Measurements from ENCODE around the gene DNAAF1.

DNAAF1 gene

DNA sequence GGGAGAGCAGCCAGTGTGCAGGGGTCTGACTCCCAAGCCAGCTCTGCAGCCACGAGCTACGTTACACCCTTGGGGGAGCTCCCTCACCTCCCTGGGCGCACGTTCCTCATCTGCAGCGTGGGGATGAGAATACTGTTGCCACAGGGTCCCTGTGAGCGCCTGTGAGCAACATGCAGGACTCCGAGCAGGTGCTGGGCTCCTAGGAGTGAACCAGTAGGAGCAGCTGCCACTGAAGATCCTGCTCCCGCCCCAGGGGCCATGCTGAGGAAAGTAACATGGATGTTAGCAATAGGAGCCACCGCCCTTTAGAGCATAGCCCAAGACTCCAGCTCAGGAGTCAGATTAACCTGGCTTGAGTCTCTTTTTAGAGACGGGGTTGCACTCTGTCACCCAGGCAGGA is 15.9 kb downstream of the DNAAF1 start:
- no peak for DNase-seq (ENCODE audit: low spot score)

DNA sequence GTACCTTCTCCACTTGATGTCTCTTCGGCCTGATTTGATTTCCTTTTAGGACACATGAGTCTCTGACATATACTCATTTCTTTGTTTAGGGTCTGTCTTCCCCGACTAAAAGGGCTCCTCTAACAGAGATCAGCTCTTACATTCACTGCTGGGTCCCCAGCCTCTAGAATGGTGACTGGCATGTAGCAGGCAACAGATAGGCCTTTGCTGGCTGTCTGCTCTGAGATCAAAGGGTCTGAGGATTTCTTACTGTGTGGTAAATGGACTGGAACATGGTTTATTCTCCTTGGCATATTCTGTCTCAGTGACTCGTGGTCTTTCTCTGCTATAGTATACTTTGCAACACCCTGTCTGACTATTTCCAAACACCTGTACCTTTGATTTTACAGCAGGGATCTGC is 16.7 kb downstream of the DNAAF1 start:
- DNase-seq (ENCODE audit: low spot score): no peak

- no peak for DNase-seq (ENCODE audit: low spot score)
Measured at GRCh38 chr16:84165746-84166145, 20.6 kb downstream of the DNAAF1 start.

GRCh38 chr16:84166796-84167695 is 21.9 kb downstream of the DNAAF1 start:
- DNase-seq (ENCODE audit: low spot score): no peak

- no peak for DNase-seq (ENCODE audit: low spot score)
Measured at GRCh38 chr16:84169765-84170310, 24.7 kb downstream of the DNAAF1 start.

GRCh38 chr16:84174396-84174795 is 29.3 kb downstream of the DNAAF1 start:
- DNase-seq (ENCODE audit: low spot score): no peak

- DNase-seq (ENCODE audit: low spot score): peak; percentile 85
Measured at GRCh38 chr16:84175350-84176081, 30.4 kb downstream of the DNAAF1 start.

DNA sequence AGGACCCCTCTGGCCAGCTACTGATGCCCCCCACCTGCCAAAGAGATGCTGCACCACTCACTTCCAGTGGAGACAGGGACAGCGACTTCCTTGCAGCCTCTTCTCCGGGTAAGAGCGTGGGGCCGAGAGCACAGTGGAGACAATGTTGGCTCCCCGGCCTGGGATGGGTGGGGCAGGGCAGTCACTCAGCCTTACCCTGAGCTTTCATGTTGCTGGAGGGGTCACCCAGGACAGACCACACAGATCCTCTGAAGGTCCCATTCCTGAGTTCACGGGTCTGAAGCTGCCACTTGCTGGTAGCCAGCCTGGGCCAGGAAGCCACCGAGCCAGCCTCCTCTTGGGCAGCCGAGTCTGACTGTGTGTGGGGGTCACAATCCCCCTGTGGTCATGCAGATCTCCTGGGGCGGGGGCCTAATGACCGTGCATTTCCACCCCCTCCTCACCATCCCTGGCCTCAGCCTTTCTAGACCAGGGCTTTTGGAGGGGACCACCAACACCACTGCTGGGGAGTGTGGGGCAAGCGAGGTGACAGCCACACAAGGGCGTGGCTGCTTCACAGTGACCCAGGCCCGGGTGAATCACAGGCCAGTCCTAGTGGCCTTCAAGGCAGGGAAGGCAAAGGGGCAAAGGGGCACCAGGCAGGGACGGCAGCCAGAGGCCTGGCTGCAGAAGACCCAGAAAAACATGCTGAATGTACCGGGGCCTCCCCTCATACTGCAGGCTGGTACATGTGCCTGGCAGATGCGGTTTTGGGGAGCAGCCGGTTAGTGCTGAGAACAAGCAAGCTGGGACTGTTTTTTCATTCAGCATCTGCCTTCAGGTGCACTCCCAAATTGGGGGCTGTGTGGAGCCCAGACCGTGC is 31.3 kb downstream of the DNAAF1 start:
- DNase-seq (ENCODE audit: low spot score): no peak

- peak; percentile 32 for DNase-seq (ENCODE audit: low spot score)
Measured at GRCh38 chr16:84177741-84178073, 32.6 kb downstream of the DNAAF1 start.

DNA sequence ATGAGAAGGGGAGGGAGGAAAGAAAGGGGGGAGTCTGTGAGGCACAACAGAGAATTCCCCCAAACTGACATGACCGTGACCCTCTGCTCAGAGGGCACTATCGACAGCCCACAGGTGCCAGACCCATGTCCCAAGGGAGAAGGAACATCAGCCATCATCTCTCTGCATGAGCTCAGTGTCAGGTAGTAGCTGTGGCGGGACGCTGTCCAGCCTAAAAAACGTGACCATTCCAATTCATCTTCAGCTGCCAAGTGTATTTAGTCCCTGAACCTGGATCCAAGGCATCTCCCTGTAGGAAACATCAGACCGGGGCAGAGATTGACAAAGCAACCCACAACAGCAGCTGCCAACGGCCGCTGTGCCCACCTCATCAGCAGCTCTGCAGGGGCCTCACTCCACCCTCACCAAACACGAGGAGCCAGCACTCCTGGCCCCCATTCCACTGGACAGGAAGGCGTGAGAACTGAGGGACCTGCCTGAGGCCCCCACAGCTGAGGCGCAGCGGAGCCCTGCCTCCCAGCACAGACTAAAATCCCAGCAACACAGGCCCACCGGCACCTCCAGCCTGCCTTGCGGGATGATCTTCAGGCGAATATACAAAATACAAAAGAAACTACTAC is 33.1 kb downstream of the DNAAF1 start:
- no peak for DNase-seq (ENCODE audit: low spot score)

DNA sequence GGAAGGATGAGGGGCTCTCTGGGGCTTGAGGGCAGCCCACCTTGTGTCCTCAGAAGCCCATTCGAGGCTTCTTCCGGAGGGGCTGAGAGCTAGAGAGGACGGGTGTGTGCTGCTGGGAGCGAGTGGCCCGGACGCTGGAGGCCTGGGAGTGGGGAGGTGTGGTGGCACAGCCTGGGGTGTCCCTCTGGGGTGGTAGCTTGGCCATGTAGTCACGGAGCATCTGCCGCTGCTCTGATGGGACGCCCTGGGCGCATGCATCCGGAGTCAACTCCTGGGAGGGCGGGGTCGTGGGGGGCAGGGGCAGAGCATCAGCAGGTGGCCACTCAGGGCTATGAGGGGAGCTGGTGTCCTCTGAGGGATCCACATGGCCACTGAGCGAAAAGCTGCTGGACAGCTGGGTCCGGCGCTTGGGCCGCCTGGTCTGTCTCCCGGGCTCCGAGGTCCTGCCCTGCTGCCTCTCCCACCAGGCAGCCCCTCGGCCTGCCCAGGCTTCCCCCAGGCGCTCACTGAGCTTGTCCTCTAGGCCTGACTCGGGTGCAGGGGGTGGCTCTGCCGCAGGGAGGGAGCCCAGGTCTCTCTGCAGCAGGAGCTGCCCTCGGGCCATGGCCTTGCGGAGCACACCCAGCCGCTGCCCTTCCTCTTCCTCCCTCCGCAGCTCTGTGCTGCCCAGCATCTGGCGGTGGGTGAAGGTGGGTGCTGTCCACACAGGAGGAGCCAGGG is 33.9 kb downstream of the DNAAF1 start:
- no peak for DNase-seq (ENCODE audit: low spot score)

DNA sequence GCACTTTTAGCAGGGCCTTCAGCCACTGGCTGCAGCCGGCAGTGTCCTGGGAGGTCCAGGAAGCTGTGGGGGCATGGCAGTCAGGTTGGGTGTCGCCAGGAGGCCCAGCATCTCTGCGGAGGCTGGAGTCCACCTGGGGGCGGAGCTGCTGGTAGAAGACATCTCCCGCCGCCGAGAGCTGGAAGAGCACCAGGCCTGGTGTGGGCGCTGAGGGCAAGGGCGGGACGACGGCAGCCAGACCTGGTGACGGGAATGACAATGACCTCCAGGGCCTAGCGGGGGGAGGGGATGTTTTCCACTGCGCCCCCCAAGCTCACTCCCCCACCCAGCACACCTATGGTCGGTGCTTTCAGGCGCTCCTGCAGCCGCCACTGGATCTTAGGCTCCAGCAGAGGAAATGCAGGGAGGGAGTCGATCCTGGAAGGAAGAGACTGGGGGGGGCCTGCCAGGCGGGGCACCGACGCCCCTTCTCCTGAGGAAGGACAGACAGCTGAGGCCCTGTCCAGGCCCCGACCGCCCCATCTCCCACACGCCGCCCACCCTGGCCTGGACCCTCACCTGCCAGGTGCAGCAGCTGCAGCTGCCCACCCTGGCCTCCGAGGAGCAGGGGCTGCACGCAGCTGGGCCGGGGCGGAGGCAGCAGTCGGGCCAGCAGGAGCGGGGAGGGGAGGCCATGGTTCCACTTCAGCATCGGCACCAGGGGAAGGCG is 34.7 kb downstream of the DNAAF1 start:
- no peak for DNase-seq (ENCODE audit: low spot score)

DNA sequence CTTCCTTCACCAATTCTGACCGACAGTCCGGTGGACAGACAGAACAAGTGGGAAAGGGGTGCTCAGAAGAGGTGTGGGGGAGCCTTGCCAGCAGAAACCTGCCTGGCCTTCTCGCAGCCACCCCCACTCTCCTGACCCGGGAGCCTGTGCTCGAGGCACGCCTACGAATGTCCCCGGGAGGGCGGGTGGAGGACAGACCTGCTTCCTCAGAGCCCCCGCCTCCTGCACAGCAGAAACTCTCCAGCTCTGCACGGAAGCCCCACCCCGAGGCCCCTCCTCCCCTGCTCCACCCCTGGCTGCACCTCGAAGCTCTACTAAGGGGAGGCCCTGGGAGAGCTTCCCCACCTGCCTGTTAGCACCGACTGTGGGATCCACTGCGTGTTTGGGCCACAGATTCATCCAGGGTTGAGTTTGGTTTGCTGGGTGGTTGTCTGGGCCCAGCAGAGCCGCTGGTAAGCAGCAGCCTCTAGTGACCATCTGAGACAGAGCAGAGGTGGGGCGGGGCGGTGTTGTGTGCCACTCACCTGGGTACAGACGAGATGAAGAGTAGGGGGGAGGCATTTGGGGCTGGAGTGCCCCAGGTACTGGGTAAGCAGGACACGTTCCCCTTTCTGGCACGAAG is 35.5 kb downstream of the DNAAF1 start:
- DNase-seq (ENCODE audit: low spot score): no peak

- no peak for DNase-seq (ENCODE audit: low spot score)
Measured at GRCh38 chr16:84181144-84181915, 36.2 kb downstream of the DNAAF1 start.

DNA sequence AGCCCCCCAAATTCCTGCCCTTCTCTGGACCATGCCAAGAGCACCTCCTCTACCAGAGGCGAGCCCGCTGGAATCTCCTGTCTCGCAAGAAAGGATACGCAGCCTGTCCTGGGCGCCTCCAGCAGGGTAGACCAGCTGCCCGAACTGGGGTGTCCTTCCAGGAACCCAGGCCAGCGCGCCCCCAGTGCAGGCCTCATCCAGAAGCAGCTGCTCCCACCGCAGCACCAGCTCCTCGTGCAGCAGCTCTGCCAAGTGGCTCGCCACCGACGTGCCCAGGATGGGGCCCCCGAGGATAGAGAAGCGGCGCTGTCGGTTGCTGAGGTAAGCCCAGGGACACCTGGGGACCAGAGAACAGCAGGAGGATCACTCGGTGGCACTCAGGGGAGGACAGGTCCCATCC is 37.0 kb downstream of the DNAAF1 start:
- DNase-seq (ENCODE audit: low spot score): no peak

DNA sequence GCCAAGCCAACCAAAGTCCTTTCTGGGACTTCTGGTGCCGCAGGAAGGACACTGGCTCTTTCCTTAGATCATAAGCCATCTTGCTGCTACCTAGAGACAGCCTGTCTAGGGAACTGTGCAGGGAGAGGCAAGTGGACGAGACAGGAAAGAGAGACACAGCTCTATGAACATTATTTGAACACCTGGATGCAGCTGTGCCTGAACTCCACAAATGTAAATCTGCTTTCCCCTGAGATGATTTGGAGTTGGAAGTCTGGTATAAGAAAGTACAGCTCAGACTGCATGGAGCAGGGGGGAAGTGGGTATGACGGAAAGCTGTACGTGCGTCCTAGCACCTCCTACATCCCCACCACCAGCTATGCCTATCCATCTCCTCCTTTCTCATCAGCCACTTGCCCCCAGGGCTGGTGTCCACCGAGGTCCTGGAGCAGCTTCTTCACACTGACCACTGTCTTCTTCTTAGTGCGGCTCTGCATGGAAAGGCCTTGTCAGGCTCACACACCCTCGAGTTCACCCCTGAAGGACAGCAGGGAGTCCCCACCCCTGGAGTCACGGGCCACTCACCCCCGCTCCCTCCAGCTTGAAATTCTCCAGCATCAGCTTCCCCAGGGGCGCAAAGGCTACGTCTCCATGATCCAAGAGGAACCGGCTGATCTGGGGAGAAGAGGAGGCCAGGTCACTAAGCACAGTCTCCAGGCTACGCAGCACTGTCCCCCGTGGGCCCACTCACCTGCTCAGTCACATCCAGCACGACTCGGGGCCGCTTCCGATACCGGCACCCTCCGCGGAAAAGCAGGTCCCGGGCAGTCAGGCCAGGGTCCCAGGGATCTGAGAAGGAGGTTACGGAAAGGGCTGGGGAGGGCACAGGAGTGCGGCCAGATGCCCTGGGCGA is 37.8 kb downstream of the DNAAF1 start:
- no peak for DNase-seq (ENCODE audit: low spot score)

GRCh38 chr16:84183572-84183875 is 38.4 kb downstream of the DNAAF1 start:
- no peak for DNase-seq (ENCODE audit: low spot score)

- no peak for DNase-seq (ENCODE audit: low spot score)
Measured at GRCh38 chr16:84183911-84184591, 38.9 kb downstream of the DNAAF1 start.
